ENCODE data around the gene ANKLE2.

ANKLE2 gene

DNA sequence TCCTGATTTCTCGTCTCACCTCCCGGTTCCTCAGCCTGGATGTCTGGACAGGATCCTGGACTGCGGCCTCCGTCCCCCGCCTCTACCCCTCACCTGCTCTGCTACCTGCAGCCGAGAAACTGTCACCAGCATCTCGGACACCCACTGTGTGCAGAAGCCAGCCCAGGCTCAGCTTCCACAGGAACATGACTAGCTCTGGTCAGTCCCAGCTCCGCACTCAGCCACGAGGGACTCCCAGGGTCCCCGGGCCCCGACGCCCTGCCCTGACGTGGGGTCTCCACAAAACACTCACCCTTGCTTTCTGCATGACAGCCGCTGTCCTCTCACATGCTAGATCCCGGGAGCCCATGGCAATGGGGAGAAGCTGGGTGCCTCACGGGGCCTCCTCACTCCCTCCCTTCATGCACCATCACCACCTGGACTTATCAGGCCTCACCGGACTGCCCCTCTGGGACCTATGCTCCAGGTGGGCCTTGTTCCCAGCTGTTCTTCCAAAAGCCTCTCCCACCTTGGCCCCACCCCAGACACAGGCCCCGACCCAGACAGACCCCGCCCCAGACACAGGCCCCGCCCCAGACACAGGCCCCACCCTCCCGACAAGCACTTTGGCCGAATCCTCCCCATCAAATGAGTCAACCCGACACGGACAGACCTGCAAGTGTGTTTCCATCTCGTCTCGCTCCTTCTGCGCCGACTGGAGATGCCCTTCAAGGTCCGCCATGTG, 26.9 kb upstream of the ANKLE2 start:
- TF ChIP-seq, protein P1, sequence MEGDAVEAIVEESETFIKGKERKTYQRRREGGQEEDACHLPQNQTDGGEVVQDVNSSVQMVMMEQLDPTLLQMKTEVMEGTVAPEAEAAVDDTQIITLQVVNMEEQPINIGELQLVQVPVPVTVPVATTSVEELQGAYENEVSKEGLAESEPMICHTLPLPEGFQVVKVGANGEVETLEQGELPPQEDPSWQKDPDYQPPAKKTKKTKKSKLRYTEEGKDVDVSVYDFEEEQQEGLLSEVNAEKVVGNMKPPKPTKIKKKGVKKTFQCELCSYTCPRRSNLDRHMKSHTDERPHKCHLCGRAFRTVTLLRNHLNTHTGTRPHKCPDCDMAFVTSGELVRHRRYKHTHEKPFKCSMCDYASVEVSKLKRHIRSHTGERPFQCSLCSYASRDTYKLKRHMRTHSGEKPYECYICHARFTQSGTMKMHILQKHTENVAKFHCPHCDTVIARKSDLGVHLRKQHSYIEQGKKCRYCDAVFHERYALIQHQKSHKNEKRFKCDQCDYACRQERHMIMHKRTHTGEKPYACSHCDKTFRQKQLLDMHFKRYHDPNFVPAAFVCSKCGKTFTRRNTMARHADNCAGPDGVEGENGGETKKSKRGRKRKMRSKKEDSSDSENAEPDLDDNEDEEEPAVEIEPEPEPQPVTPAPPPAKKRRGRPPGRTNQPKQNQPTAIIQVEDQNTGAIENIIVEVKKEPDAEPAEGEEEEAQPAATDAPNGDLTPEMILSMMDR (IDR thresholded peaks at IDR 0.05; ENCODE audit: insufficient read depth, low read depth, low read length, missing control alignments): no peak
- H3K4me3 ChIP-seq (ENCODE audit: low read length): no peak overlapping the region
- DNase-seq (ENCODE audit: low read depth): no peak

DNA sequence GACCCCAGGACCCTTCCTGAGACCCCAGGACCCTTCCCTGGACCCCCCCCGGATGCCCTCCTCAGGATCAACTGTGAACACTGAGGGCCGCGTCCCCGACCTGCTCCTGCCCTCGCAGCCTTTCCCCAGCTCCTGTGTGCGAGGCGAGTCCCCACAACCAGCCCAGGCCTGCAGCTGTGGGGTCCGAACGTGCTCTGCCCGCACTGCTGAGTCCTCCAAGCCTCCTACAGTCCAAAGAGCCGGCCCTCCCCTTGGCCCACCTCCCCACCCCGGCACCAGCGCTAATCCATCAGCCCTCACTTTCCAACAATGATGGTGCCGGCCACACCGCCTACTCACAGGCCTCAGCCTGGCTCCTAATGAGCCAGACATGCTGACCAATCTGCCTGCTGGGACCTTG, 26.2 kb upstream of the ANKLE2 start:
- DNase-seq (ENCODE audit: low read depth): no peak
- H3K4me3 ChIP-seq (ENCODE audit: low read length): no peak overlapping the region
- TF ChIP-seq, protein P1 (IDR thresholded peaks at IDR 0.05; ENCODE audit: insufficient read depth, low read depth, low read length, missing control alignments): no peak

DNA sequence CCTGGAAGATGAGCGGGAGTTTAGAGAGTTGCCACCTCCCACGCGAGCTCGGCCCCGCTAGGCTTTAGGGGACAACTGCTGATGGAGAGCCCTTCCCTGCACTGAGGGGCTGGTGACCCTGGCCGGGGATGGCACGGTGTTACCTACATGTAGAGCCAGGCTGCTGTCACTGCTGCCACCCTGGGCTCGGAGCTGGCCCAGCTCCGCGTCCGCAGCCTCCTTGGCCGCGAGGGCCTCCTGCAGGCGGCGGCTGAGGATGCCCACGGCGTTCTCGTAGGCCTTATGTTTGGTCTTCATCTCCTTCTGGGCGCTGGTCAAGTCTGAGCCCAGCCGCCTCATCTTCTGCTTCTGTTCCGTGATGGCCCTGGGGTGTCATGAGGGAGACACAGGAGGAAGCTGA, 24.6 kb upstream of the ANKLE2 start:
- TF ChIP-seq, protein P1 (IDR thresholded peaks at IDR 0.05; ENCODE audit: insufficient read depth, low read depth, low read length, missing control alignments): no peak
- H3K4me3 ChIP-seq (ENCODE audit: low read length): no peak overlapping the region
- no peak for DNase-seq (ENCODE audit: low read depth)

DNA sequence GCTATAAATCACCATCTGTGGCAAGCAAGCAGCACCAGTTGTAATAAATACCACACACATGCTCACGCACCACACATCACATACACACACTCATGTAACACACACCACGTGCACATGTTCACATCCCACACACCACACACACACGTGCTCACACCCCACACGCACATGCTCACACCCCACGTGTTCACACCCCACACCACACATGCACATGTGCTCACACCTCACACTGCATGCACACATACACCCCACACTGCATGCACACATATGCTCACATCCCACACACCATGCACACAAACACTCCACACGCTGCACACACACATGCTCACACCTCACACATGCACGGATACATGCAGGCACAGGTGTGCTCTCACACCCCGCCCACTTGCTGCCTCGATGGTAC, 22.9 kb upstream of the ANKLE2 start:
- TF ChIP-seq, protein P1 (IDR thresholded peaks at IDR 0.05; ENCODE audit: insufficient read depth, low read depth, low read length, missing control alignments): no peak
- H3K4me3 ChIP-seq (ENCODE audit: low read length): no peak overlapping the region
- DNase-seq (ENCODE audit: low read depth): no peak

DNA sequence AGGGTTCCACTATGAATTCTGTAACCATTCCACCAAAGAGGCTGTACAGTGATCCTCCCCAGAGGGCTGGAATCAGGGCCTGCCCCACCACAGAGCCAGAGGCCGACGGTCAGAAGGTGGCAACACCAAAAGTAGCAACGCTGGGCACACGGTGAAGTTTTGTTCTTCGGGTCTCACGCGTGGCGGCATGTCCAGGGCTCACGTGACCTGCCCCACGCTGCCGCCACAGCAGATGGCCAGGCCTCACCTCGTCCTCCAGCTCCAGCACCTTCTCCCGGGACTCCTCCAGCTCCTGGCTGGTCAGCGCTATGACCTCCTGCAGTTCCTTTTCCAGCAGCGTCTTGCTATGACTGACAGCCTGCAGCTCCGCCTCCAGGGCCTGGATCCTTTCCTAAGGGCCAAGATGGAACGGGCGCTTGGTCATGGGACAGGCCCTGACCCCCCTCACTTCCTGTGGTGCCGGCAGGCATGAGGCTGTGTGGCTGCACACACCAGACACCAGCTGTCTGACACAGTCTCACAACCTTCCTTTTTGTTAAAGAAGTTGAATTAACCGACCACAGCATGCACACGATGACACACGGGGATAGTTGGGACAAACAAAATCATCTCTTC, 22.4 kb upstream of the ANKLE2 start:
- TF ChIP-seq, protein P1 (IDR thresholded peaks at IDR 0.05; ENCODE audit: insufficient read depth, low read depth, low read length, missing control alignments): no peak
- no peak for DNase-seq (ENCODE audit: low read depth)
- H3K4me3 ChIP-seq (ENCODE audit: low read length): no peak overlapping the region

DNA sequence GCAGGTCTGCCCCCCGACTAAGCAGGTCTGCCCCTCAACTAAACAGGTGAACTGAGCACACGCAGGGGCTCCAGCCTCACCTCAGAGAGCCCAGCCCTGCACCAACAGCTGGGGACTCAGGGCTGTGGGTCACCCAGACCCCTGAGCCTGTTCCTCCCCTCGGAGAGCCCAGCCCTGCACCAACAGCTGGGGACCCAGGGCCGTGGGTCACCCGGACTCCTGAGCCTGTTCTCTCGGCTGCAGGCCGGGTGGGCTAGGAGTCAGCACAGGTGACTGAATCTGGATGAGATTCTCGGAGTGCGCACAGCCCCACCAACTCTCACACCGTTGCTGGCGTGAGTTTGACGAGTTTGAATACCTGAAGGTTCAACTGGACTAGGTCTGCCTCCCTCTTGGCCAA, 20.3 kb upstream of the ANKLE2 start:
- no peak overlapping the region for H3K4me3 ChIP-seq (ENCODE audit: low read length)
- no peak for DNase-seq (ENCODE audit: low read depth)
- TF ChIP-seq, protein P1 (IDR thresholded peaks at IDR 0.05; ENCODE audit: insufficient read depth, low read depth, low read length, missing control alignments): no peak

All from epithelial cell of esophagus (primary cell).